Urothelium cell line (cell line): ENCODE measurements around the gene CRIP2.
A peak's percentile ranks its signal among the peaks of the same experiment; 100 is the strongest.

Experiments used
- DNase-seq: peaks from one replicate; pipeline ENCODE4 v3.0.0; 2011; ENCODE audit warnings: low spot score, mixed read lengths
- FAIRE-seq: peaks from 2 replicates; lab custom pipeline; 2011; peaks lifted over from hg19 to GRCh38; lab: Jason Lieb, UNC

CRIP2 gene

DNA sequence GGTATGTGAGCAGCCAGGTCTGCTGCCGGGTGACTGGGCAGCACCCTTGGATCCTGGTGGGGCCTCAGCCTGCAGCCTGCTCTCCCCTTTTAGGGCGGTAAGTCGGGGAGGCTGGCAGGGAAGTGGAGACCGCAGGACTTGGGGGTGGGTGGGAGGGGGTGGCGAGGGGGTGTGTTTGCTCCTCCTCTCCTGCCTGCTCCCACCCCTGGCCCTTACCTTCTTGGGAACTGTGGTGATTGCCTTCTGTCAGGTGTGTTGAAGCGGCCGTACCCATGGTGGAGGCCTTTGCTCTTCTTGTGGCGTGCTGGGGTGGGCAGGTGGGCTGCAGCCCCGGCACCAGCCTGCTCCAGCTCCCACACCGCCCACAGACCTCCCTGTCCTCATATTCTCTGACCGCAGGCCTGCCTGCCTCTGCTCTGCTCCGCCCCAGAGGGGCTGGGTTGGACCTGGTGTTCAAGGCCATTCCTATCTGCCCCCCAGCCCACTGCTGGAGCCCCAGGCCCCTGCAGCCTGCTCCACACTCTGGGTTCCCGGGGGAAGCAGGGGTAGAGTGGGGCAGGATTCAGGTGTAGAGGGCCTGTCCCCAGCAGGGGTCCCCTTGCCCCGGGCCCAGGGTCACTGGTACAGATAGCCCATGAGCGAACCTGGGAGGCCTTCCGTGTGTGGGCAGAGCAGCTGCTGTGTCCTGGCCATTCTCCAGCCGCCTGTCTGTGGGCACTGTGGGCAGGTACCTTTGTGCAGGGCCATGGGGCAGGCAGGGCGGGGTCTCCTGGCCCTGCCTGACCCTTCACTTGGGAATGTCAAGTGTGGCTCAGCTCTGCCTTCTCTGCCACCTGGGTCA is 21.6 kb downstream of the CRIP2 start:
- no peak for DNase-seq
- FAIRE-seq = no peak

DNA sequence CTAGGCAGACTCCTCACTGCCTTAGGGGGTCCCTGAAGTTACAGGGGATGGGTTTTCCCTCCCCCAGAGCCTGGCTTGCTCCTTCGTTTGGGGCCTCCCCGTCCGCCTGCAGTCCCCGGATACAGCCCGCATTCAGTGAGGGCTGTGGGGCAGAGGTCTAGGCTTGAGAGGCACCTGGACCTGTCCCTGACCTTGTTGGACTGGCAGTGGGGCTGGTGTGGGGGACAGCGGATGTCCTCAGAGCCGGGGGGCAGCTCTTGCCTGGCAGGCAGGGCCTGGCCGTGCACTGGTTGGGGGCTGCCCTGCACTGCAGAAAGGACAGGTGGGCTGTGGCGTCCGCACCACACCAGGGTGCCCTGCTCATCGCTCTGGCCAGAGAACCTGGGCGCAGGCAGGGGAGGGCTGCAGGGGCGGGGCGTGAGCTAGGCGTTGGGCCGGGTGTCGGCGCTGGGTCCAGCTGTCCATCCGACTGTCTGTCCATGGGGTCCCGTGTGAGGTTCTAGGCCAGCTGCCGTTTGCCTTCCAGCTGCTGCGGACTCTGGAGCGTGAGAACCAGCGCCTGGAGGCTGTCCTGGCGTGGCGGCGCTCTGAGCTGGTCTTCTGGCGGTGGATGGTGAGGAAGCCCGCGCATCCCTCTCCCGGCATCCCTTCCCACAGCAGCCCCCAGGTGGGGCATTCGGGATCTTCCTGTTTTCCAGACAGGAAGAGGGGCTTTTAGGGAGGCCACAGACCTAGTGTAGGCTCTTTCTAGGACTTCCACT is 22.4 kb downstream of the CRIP2 start:
- no peak for FAIRE-seq
- no peak for DNase-seq

DNA sequence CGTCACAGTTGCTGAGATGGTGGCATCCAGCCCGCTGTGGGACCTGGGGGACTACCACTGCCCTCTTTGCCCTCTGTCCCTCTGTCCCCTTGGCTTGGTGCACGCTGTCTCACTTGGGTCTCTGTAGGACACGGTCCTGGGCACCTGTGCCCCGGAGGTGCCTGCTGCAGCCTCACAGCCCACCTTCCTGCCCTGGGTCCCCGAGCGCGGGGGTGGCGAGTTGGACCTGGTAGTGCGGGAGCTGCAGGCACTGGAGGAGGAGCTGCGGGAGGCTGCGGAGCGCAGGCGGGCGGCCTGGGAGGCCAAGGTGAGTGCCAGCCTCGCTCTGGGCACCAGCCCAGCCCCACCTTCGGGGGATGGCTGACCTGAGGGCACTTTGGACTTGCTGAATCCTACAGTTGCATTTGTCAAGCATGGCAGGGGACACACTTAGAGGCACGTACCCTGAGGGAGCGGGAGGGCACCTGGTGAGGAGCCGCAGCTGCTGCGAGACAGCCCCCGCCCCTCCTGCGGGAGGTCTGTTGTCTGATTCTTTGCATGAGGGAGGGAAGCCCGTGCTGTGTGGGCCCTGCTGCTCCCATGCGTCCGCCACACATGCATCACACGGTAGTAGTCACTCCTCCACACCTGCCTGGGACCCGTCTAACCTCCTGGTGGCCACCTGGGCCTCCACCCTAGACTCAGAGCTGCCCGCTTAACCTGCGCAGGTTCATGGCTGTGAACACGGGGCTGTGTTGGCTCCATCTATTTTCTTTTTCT is 23.2 kb downstream of the CRIP2 start:
- no peak for DNase-seq

DNA sequence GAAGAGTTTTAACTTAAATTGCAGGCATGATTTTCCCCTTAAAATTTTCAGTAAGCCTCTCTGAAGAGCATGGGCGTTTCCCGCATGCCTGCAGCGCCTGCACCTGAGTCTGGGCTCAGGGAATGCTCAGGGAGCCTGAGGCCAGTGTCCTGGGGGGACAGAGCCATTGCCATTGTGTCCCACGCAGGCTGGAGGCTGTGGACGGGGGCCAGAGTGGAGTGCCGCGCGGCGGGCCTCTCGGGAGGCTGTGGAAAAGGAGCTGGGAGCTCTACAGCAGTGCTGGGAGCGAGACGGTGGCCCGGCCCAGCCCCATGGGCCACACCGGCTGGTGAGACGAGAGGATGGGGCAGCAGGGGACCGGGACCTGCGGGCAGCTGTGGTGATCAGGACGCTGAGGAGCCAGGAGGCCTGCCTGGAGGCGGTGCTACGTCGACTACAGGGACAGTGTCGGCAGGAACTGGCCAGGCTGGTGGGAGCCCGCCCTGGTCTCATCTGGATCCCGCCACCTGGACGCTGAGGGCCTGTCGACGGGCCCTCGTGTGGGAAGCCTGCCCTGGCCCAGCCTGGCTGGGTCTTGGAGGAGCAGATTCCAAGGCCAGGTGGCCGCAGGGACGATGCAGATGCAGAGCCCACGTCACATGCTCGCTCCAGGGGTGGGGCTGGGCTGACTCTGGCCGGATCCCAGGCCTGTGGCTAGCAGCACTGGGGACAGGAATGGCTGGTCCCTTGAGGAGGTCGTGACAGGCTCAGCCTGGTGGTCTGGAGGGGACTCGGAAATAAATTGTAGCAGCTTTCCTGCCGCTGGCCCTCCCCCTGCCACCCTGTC is 24.0 kb downstream of the CRIP2 start:
- DNase-seq (no peak), FAIRE-seq (no peak)

More for the DNA sequence above, 23.2 kb downstream of the CRIP2 start:
- no peak for FAIRE-seq

DNA sequence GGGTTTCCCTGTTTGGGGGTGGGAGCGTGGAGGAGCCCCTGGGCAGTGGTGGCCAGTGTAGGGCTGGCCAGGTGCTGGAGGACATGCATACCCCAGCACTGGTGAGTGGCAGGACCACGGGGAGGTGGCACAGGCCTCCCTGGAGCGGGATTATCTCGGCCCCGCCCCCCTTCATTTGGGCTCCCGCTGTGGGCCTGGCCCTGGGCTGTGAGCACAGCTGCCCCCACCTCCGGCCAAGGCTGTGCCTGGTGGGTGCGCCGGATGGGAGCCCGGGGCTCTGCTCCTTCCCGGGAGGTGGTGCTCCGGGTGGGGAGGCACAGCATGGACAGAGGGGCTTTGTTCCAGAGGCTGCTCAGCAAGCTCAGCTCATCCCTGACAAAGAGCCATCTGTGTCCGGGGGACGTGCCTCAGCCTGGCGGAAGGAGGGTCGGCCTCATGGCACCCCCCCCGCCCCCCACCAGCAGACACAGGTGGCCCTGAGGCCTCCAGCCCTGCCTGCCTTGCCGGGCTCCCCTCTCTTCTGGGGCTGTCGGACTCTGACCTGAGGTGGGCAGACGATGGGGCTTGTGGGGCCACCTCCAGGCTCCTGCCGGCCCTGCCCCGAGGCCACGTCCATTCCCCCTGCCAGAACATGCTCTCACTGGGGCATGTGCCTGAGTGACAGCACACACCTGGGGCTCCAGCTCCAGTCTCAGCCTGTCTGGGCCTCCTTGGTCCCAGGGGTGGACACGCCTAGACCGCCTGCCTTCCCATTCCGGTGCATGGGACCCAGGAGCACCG is 24.8 kb downstream of the CRIP2 start:
- FAIRE-seq (no peak), DNase-seq (no peak)

DNA sequence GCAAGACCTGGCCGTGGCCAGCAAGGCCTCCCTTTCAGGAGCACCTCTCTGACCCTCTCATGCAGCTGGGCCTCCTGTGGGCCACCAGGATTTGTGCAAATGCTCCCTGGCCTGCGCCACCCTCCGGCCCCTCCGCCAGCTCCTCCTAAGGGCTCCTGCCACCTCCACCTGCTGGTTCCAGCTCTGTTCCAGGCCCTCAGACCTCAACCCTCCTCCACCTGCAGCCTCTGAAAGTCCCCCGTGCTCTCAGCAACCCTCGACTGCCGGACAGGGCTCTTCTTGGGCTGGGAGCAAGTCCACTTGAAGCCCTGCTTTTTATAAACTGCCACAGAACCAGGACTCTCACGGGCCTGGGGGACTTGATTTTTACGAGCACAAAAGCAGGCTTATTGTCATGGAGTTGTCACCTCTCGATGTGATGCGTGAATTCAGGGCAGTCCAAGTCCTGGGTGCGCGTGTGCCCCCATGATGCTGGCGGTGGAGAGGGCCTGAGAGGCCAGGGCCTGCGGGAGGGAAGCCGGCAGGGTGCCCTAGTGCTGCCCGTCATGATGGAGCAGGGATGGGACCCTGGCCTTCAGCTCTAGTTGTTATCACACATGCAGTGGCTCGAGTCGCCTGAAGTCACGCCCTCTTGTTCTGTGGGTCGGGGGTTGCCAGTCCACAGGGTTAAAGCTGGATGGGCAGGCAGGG is 25.6 kb downstream of the CRIP2 start:
- FAIRE-seq (no peak), DNase-seq (no peak)

DNA sequence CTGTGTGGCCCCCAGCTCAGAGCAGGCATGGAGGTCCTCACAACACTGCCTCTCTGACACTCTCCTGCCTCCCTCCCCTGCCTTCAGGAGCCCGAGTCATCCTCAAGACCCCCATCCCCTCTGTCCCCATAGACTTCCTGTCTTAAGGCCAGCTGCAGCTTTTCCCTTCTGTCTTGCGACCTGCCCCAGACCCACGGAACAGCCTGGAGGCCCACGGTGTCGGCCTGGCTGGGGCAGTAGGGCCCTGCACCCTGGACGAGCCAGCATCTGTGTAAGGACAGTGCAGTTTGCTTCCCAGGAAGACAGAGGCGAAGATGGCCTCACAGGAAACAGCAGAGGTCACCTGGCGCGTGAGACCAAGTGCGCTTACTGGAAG is 26.1 kb downstream of the CRIP2 start:
- DNase-seq (no peak), FAIRE-seq (no peak)

DNA sequence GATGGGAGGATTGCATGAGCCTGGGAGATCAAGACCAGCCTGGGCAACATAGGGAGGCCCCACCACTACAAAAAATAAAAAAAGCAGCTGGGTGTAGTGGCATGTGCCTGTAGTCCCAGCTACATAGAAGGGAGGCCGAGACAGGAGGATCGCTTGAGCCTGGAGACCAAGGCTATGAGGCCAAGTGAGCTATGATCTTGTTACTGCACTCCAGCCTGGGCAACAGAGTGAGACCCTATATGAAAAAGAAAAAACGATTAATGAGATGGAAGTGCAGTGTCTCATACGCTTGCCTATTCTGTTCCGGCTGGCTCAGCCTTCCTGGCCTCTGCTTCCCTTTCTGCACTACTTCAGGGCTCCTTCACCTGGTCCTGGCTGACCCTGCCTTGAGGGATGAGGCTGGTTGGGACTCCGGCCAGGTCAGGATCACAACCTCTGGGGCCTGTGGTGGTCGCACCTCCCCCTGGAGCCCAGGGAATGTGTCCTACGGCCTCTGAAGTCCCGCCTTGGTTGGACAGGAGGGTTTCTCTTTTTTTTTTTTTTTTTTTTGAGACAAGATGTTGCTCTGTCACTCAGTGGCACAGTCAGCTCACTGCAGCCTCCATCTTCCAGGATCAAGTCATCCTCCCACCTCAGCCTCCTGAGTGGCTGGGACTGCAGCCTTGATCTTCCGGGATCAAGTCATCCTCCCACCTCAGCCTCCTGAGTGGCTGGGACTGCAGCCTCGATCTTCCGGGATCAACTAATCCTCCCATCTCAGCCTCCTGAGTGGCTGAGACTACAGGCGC is 27.1 kb downstream of the CRIP2 start:
- DNase-seq (no peak), FAIRE-seq (no peak)

DNA sequence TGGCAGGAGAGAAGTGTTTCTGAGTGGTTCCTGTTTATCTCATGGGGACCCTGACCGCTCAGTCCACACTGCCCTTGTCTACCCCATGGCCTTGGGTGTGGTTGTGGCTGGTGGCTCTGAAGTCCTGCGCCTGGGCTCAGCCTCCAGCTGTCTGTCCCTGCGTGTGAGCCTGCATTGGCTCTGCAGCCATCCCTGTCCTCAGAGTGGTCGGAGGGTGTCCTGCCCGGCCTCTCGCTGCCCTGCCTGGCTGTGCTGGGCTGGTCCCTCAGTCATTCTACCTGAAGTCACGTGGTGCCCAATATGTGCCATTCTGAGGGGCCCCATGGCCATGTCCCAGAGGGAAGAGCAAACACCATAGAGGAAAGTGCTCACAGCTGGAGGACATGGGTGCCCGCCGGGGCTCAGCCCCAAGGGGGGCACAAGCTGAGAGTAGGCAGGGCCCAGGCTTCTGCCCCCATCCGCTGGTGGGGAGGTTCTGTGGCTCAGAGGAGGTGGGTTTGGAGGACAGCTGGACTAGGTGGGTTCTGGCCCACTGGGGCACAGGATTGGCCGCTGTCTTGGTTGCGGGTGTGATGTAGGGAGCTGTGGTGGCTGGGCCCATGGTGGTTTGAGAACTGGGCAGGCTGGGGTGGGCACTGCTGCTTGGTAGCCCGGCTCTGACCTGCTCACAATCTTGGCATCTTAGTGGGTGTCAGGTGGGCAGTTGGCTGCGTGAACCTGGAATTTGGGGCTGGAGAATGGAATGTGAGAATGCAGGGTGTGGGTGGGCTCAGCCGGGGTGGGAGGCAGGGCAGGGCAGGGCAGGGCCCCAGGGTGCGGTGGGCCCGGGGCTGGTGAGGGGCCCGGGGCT is 28.1 kb downstream of the CRIP2 start:
- no peak for DNase-seq
- no peak for FAIRE-seq

DNA sequence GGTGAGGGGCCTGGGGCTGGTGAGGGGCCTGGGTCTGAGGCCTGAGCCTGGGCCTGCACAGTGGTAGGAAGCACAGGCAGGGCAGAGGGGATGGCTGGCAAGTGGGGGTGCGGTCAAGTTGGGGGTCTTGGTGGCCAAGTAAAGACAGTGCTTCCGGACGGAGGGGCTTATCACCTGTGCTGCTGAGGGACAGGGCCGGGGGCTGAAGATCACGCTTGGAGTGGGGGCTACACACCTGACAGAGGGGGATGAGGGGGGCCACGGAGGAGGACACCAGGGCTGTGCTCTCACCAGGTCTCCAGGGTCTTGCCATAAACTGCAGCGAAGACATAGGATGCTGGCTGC is 28.6 kb downstream of the CRIP2 start:
- no peak for FAIRE-seq

DNA sequence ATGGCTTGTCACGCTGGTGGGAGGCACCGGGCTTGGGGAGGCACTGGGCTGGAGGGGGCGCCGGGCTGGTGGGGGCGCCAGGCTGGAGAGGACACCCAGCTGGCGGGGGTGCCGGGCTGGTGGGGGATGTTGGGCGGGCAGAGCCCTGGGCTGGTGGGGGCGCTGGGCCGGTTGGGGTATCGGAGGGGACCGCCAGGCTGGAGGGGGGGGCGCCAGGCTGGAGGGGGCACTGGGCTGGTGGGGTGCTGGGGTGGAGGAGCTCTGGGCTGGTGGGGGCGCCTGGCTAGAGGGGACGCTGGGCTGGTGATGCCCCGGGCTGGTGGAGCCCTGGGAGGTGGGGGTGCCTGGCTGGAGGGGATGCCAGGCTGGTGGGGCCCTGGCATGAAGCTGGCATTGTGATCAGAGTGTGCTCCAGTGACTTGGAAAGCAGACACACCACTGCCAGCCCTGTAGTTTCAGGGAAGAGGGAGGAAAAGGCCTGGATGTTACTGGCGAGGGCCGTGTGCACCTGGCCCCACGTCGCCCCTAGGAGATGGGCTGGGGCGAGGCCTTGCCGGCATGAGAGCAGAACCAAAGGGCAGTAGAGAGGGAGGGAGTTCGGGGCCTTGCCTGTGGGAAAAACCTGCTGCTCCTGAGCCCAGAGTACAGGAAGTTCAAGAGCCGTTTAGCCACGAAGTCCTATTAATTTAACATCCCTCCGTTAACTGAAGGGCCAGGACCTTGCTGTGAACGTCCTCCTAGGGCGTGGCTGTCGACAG is 29.5 kb downstream of the CRIP2 start:
- no peak for FAIRE-seq

More for the DNA sequence above, 28.6 kb downstream of the CRIP2 start:
- no peak for DNase-seq

DNA sequence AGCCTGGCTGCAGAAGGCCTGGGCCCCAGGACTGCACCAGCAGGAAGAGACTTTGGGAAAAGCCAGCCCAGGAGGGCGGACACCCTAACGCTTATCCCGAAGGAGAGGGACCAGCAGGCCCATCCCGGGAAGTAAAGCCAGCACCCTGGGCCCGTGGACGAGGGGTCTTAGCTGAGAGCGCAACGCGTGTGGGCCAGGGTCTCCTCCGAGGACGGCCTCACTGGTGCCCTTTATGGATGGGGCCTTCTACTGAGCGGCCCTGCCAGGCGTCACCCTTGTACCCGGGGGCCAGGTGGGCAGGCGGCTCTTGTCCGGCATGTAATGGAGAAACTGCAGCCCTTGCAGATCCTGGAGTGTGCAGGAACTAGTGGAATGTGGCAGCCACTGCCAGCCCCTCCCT is 30.5 kb downstream of the CRIP2 start:
- FAIRE-seq = no peak
- no peak for DNase-seq

More for the DNA sequence above, 29.5 kb downstream of the CRIP2 start:
- no peak for DNase-seq

DNA sequence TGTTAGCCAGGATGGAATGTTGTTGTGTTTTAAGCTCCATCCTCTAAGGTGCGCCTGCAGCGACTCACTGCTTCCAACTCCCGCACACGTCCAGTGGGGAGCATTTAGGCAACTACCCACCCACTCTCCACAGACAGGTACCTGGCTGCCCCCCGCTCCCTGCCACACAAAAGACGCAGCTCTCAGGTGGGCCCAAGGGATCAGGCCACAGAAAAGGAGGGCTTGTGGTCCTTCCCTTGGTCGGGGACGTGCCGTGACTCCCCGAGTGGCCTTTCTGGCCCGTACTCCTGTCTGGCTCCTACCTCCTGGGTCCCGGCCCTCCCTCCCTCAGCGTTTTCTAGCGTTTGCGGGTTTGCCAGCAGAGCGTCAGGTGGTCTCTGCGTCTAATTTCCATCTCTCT is 32.6 kb downstream of the CRIP2 start:
- FAIRE-seq (no peak), DNase-seq (no peak)

DNA sequence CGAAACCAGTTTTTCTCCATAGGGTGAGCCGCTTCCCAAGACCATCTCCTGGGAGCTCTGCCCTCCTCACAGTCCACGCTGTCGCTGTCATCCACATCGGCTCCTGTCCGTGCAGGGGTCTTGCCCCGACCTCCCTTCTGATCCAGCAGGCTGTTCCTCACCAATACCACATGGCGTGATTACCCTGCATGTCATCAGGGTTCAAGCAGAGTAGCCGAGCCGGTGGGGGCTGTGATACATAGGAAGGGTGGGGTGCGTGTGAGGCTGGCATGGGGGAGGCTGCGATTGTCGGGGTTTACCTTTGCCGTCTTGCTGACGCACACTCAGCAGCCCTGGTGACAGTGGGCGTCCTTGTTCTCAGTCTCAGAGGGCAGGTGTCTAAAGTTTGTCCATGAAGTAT is 33.4 kb downstream of the CRIP2 start:
- FAIRE-seq = no peak
- no peak for DNase-seq

DNA sequence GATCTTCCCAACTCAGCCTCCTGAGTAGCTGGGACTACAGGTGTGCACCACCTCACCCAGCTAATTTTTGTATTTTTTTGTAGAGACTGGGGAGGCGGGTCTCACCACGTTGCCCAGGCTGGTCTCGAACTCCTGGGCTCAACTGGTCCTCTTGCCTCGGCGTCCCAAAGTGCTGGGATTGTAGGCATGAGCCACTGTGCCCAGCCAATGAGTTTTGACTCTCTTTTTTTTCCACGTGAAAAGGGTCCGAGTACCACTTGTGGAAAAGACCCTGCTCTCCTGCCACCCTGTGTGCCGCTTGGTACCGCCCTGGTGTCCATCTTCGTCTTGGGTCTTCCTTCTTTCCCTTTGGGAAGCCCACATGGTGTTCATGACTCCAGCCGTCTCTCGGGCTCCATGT is 34.0 kb downstream of the CRIP2 start:
- FAIRE-seq = no peak
- DNase-seq = no peak

DNA sequence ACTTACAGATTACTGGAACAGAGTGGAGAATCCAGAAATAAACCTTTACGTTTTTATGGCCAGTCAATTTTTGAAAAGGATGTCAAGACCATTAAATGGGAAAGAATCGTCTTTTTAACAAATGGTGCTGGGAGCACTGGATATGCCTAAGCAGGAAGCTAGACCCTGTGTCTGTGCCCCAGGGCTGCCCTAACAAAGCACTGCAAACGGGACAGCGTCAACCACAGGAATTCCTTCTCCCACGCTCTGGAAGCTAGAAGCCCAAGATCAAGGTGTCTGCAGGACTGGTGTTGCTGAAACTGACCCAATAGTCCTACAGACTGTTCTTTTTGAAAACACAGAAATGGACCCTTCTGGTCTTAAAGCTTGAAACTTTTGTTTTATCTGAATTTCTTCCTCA is 42.5 kb downstream of the CRIP2 start:
- no peak for FAIRE-seq
- peak; percentile 46 for DNase-seq
